Nucleus accumbens (tissue), 56 donors: ENCODE data around the gene RASSF1.

Source experiments
- DNase-seq, 56 donors: peaks; one replicate each; lab custom pipeline; 2025; lab: John Stamatoyannopoulos, UW

RASSF1 gene

DNA sequence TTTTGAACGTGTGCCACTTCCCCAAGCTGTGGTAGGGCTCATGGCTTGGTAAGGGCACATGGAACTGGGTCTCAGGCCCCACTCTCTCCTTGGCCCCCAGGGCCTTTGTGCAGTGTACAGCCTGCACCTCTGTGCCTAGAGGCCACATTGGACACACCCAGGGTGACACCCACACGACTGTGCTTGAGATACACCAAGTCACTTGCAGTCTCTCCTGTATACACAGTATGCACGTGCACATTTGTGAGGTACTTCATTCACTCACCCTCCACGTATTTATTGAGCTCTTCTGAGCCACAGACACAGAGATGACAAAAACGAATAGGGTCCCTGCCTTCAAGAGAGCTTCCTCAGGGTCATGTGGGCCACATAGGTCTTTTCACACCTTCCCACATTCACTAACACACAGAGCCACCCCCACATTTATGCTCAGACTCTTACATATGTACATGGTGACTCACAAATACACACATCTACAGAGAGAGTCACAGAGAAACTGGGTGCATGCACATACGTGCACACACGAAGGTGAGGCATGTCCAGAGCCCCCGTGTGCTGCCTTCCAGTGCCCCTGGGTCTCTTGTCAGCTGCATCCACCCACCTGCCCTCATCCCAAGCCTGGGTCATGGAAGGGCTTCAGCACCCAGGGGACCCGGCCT is 28.5 kb upstream of the RASSF1 start:
- DNase-seq, result no peak

DNA sequence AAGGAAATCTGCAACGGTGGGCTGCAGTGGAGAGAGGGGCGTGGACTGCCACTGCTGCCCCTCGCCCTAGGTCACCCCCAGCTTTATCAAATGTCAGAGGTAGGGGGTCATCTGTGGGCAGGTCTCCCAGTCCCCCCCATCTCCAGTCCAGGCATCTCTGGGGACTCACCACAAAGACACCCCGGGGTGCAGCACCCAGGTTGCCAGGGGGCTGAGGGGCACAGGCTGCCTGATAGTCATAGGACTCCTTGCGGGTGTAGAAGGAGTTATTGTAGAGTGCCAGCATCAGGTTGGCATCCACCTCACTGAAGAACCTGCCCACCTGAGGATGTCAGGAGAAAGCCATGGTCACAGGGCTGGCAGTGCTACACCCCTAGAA is 25.2 kb upstream of the RASSF1 start:
- DNase-seq, result no peak

DNA sequence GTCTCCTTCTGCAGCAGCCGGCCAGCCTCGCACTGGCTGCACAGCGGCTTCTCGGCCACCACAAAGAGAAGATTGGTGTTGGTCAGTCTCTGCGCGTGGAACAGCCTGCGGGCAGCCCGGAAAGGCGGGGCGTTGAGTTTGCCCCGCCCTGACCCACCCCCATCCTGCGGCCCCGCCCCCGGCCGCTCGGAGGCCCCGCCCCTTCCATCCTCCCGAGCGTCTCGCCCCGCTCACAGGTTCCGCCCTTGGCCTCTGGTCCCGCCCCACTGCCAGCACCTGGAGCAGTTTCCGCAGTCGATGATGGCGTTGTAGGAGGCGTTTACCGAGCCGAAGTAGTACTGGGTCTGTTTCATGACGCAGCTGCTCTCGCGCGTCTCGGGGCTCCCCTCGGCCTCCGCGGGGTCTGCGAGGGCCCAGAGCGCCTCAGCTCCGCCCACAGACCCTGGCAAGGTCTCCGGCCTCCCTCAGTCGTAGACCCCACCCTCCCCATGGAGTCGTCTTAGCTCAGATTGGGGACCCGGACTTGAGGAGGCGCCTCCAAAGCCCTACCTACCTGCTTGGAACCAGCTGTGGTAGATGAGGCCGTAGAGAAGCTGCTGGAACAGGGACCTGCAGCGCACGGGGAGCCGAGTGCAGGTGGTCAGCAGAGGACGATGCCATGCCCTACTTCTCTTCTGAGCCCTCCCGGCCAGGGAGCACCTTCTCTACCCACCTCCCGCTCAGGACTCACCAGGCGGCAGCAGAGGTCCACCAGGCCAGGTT is 24.6 kb upstream of the RASSF1 start:
- peak in 54 of 56 donors; percentile 12 to 88 (median 62) for DNase-seq

DNA sequence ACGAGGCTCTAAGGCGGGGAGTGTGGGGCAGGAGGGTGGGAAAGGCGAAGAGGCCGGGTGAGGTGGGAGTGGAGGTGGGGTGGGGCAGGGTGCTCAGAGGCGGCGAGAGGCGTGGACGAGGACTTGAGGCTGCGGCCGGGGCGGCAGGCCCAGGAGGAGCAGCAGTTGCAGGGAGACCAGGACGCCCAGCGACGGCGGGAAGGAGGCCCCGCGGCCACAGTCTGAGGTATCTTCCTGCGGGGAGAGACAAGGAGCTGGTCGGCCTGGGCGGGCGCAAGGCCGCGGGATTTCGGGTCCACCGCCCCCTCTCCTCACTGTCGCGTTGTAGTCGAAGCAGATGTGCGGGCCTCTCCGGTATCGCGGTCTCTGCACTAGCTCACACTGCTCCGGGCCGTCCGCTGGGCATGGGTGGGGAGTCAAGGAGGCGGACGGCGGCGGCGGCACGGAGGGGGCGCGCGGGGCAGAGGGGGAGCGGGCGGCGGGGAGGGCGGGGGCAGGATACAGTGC is 24.0 kb upstream of the RASSF1 start:
- DNase-seq, result no peak

DNA sequence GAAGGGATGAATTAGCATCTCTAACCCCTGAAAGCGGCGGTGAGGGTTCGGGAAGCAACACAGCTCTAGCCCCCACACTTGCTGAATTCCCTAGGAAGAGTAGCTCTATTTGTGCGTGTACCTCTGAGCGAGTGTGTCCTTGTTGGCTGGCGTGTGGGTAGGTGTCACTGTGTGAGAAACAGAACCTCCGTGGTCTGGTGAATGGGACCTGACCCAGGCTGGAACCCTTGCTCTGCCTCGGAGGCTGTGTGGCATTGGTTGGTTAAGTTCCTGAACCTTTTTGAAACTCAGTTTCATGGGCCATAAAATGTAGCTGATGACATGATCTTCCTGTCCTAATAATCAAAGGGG is 19.1 kb upstream of the RASSF1 start:
- DNase-seq, result no peak

DNA sequence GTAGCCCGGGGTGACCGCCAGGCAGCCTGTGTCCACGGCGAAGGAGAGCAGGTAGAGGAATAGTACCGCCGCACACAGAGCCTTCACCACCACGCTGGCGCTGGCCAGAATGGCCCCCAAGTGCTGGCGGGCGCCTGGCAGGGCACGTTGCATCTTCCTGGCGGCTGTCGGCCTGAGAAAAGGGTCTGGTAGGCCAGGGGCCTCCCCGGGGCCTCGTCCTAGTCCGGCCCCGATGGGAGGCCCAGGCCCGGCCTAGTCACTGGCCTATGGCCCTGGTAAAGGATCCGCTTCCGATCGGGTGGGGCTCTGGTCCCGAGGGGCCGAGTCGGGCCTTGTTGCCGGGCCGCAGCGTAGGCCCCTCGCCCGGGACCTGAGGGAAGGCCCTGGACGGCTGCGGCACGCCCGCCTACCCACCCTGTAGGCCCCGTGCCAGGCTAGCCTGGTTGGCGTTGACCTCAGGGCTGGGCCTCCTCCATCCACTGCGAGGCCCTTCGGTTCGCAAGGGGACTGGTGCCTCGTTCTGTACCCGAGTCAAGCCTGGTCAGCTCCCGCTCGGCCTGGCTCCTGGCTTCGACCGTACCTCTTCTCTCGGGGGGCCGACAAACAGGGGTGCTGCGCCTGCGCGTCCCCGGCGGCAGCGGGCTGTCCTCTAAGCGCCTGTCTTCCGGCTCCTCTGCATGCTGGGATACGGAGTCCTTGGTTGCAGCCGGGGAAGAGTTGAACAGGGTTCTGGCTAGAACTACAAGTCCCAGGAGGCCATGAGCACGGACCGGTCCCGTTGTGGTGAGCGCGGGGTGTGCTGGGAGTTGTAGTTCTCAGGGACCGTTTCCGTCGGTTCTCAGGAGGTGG is 18.5 kb upstream of the RASSF1 start, which contains the start of gene TMEM115:
TMEM115 (minus strand) TSS at position 611 of the 849 bp plus-strand sequence; CDS start at position 153, 458 bp downstream.
- DNase-seq, result peak; percentile 86 to 100 (median 99)

DNA sequence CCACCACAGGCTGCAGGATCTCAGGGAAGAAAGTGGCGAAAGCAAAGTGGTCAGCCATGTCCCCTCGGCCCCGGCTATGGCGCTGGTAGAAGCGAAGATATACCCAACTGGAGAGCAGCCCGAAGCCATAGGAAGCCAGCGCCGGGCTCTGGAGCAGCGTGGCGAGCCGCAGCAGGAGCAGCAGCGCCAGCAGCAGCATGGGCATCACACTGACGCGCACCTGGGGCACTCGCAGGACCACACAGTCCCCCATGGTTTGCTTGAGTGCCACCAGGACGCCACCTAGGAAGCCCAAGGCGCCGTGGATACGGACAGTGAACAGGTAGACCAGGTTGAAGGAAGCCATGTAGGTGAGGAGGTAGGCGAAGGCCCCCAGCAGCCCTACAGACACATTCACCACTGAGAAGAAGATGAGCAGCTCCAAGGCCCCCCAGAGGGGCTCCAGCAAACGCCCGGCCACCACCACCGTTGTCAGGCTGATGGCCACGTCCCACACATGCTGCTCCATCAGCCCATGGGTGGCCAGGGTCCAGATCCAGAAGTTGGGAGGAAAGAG is 17.8 kb upstream of the RASSF1 start:
- no peak for DNase-seq

DNA sequence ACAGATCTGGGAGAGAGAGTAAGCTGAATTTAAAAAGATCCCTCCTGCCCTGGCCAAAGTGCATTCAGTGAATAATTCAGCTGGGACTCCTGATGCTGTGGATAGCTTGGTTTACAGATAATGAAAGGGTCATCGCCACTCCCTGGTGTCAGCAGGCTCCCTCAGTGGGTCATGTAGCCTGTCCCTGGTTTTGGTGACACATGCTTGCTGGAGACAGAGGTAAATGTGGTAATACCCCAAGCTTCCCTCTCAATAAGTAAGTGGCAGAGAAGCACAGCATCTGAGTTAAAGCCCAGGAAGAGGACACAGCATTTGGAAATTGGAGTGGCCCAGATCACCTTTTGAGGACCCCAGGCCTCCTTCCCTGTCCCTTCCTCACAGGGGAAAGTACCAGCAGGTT is 16.8 kb upstream of the RASSF1 start:
- no peak for DNase-seq

DNA sequence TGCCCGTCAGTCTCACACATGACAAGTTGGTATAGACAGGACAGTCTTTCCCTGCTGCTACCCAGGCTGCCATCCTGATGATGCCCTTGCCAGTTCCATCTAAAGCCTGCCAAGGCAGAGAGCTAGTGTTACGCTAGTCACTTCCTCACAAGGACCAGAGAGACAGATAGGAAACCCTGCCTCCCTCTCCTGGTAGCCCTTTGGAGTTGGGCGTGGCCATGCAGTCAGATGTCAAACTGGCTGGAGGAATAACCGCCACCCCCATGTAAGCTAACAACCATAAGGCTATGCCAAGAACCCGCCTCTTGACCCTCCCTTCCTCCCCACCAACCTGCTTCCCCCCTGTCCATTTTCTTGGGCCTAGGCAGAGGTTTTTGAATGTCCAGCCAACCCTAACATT is 15.9 kb upstream of the RASSF1 start:
- no peak for DNase-seq

DNA sequence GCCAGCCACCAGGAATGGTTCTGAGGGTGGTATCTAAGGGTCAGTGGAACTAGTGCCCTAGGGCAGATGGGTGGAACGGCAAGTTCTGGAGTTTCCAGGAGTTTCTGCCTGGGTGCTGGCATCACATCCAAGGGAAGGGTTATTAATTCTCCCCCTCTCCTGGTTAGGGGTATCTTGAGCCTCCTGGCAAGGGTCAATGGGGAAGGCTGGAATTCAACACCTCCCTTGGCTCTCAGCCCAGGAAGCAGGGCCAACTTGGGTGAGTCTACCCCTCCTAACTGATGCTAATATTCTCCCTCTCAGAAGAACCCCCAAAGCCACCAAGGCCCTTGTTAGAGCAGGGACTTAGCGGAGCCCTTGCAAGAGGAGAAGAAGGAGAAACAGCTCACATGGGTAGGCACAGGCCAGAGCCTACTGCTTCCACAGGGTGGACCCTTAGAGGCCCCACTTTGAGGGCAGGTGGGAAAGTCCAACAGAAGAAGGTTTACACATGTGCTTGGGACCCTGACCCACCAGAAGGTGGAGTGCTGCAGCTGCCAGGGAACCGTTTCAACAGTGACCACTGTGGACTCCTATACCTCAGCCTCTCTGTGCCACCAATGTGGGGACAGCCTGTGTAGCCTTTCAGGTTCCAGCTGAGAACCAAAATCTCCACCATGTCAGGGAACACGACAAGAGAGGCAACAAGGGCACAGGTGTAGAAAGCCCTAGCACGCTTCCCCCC is 15.4 kb upstream of the RASSF1 start:
- no peak for DNase-seq

DNA sequence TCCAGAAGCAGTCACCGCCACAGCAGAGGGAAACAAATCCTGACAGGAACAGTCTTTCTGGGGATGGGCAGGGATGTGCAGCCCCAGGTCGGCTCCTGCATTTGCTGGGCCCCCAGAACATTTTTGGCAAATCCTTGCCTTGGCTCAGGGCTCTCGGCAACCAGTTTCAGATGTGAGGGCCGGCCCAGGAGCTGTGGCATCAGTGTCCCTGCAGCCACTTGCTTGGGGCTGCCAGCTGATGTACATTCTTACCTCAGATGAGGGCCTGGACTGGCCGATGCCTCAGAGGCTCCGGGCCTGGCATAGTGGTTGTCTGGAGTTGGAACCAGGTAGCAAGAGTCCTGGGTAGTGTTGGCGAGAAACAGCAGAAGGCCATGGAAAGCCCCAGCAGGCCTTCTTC is 14.2 kb upstream of the RASSF1 start:
- no peak for DNase-seq

DNA sequence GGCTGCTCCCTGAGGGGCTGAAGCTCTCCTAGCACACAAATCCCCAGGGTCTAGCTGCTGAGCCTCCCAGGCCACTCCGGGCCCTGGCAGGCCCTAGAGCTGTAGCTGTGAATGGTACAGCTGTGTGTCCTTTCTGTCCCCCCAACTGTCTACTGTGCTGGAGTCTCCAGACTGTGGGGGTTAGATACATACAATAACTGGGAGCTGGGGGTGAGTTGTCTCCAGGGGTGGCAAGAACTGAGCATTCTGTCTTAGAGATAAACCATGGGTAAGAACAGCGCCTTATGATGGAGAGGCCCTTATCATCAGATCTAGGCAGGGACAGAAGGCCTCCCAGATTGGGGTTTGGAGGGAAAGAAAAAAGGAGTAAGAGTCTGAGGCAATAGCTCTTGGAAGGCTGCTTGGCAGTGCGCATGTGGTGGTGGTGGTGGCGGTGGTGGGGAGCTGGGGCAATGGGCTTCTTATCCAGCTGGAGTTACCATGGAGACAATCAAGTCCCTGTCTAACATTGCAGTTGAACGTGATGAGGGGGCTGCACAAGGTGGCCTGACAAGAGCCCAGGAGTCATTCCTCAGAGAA is 13.6 kb upstream of the RASSF1 start:
- no peak for DNase-seq

DNA sequence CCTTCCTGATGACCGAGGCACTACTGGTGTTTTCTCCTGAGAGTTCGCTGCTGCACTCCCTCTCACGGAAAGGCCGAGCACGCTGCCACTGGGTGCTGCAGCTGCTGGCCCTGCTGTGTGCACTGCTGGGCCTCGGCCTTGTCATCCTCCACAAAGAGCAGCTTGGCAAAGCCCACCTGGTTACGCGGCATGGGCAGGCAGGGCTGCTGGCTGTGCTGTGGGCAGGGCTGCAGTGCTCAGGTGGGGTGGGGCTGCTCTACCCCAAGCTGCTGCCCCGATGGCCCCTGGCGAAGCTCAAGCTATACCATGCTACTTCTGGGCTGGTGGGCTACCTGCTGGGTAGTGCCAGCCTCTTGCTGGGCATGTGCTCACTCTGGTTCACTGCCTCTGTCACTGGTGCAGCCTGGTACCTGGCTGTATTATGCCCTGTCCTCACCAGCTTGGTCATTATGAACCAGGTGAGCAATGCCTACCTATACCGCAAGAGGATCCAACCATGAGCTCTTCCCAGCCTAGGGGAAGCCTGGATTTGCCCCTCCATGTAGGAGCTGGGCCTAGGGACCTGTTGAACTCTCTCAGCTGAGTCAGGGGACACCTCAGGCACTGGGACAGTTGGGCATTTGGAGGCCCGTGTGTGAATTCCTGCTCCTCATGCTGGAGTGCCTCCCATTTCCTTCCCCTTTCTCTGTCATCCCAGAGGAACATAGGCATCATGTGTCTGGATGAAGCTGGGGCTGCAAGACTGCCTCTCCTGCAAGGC is 12.8 kb upstream of the RASSF1 start:
- DNase-seq, result no peak

DNA sequence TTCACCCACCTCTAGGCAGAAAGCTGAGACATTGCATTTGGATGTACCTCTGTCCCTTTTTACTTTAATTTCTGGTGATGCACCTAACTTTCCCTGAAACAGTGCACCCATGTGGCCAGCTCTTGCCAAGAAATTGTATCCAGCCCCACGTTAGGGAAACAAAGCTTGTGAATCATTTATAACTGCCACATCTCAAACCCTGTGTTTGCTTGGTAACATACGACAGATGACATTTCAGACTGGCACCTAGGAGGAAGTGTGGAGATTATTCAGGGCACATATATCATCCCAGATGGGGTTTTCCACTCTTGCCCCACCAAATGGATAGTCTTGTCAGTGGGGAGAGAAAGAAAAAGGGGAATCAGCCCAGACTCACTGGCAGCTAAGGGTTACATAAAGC is 12.1 kb upstream of the RASSF1 start:
- DNase-seq, result no peak

DNA sequence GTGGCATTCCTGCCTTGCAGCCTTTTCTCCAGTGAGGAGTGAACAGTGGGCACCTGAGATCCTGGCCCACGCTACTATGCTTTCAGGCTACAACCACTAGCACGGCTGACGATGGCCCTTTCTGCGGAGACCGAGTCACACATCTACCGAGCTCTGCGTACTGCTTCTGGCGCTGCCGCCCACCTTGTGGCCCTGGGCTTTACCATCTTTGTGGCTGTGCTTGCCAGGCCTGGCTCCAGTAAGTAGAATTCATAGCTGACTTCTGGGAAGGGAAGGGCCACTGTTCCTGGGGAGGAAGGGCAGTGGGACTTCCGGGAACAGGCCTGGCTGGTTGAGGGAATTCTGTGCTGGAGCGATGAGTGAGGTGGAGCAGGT is 10.7 kb upstream of the RASSF1 start:
- no peak for DNase-seq

DNA sequence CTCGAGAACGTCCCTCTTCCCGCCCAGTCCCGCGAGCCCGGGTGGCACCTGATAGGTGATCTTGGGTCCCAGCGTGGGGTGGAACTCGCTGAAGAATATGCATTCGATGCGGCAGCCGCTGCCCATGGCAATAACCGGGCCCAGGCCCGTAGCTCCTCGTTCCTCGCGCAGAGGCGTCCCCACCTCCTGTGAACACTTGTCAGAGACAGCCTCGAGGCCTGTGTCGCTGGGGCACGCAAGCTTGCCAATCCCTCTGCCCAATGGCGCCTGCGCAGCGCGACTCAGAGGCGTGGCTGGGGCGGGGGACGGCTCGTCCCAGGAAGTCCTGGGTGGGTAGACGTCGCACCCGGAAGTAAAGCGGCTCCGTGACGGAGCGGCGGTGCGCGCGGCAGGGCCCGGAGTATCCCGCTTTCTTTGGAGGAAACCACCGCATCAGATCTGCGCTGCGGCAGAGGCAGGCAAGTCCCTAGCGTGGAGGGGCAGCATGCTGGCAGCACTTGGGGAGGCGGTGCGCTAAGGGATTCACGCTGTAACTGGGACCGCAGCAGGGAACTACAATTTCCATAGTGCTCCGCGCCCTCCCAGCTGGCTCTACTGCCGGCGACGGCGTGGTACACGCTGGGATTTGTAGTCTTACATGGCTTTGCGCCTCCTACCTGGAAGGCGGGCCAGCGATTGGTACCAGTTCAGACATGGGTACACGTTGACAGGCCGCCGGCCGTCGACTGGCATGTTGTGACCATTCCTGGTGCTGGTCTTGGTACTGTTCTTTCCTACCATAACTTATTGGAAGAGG is 10.1 kb upstream of the RASSF1 start, which contains the start of the genes CYB561D2 and NPRL2:
CYB561D2 (plus strand) TSS at position 336 of the 796 bp plus-strand sequence. CDS start 572 bp downstream, outside the sequence.
NPRL2 (minus strand) TSS at position 249 of the 796 bp plus-strand sequence; CDS start at position 126, 123 bp downstream.
- DNase-seq, result peak; percentile 86 to 99 (median 97)

DNA sequence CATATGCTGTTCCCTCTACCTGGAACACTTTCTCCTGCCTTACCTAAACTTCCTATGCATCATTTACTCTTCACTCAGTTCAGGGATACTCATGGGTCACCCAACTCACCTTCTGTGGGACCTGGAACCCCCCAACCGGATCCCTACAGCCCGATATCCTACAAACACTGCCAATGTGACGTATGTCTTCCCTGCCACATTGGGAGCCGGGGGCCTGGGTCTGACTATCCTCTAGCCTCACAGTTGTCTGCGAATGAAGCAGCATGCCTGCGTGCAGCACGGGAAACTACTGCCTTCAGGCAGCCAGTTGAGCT is 9.5 kb upstream of the RASSF1 start:
- DNase-seq, result peak in 1 of 56 donors; percentile 49

DNA sequence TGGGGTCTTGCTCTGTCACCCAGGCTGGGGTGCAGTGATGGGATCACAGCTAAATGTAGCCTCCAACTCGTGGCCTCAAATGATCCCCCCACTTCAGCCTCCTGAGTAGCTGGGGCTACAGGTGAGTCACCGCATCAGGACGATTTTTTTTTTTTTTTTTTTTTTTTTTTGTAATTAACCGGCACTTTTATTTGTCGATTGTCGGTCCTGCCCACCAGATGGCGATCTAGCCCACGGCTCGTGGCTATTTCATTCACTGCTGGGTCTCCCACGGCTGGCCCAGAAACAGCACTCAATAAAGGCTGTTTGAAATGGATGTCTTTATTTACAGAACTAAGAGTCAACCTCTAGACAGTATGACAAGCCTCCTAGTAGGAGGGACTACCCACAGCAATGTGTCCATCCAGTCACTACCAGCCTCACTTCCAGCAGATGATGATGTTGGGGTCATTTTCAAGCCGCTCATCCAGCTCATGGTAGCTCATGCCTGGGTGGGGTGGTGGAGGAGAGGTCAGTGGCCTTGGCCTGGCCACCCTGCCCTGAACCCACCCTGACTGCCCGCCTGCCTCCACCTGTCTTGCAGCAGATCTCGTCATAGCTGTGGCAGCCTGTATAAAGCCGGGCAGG is 6.7 kb upstream of the RASSF1 start:
- DNase-seq, result peak in 38 of 56 donors; percentile 13 to 78 (median 36)
